Frontal cortex (tissue), 4 donors: ENCODE measurements around the gene FAM124A. TPM values are rescaled to one million over a fixed set of nuclear protein-coding genes. Genes with fewer than 3 reads are reported as not detected.

Experiments used
- DNase-seq, 2 donors: peaks; one replicate each; pipeline ENCODE4 v3.0.0; 2012; ENCODE audit warnings: low spot score in 2 of 2
- FAIRE-seq: peaks from 2 replicates; lab custom pipeline; 2012; peaks lifted over from hg19 to GRCh38; lab: Jason Lieb, UNC
- small RNA-seq: library from RNA; depleted of rRNA; stranded (forward); fragments of <200 nt; gene quantifications from one replicate; pipeline ENCODE3, GENCODE V24; 2014
- total RNA-seq: library from RNA; depleted of rRNA; stranded (reverse); fragments of >200 nt; gene quantifications from one replicate; pipeline ENCODE4 v1.2.3, GENCODE V29; 2014
- donor health status: control.
- donor health status: control.
- donor health status: control.

Gene FAM124A
- total RNA-seq, 1 donor from 2014 or later, result 8.6 TPM

DNA sequence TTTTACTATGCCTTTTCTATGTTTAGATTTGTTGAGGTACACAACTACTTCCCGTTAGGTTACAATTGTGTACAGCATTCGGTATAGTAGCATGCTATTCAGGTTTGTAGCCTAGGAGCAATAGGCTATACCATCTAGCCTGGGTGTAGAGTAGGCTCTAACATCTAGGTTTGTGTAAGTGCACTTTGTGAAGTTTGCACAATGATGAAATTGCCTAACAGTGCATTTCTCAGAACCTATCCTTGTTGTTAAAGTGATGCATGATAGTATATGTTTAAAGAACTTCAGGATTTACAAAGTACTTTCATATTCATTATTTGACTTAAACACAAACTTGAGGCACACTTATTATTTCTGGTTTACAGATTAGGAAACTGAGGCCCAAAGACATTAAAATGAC, 105.8 kb downstream of the FAM124A start:
- FAIRE-seq (no peak), DNase-seq (no peak)

DNA sequence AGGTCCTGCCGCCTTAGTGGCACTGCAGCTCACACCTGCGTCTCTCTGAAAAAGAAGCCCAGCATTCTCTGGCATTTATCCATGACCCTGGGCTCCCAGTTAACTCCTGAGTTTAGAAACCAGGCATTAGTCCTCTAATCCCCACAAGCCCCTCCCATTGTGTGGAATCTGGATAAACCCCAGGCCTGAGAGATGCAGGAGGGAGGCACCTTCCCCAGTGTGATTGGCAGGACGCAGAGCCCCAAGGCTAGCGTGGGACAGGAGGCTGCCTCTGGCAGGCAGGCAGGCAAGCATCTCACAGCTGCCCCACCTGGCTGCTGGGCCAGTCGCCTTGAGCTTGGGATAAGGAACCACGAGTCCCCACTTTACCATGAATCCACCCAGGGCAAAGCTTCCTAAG, 106.3 kb downstream of the FAM124A start:
- DNase-seq (no peak), FAIRE-seq (no peak)

DNA sequence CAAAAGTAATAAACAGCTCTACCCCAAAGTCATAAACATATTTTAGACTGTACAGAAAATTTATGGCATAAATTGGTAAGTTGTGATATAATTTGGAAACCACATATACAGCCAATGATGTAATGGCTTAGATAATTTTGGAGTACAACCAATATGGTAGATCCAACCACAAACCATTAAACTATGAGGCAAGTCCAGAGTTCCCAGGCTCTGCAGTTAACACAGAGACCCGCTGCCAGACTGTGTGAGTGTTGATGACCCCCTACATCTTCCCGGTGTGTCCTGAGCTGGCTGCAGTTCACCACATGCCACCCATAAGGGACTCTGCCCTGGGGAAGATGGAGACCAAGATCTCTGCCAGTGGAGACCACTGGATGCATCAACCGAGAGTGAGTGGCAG, 107.4 kb downstream of the FAM124A start:
- no peak for FAIRE-seq
- DNase-seq, result no peak

DNA sequence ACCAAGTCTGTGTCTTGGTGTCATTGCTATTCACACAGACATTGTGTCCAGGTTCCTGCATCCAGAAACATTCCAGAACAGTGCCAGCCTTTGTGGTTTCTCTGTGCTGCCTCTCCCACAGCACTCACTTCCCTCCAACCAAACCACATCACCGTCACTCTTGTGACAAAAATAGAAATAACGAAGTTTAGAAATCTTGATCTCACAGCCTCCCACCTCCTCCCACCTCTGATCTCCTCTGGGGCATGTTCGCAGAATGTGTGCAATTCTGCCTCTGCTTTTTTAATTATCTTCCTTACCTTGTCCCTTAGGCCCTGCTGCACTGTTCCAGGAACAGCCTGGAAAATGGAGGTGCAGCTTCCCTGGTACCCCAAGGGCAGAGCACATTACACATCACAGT, 108.6 kb downstream of the FAM124A start:
- no peak for DNase-seq
- no peak for FAIRE-seq

DNA sequence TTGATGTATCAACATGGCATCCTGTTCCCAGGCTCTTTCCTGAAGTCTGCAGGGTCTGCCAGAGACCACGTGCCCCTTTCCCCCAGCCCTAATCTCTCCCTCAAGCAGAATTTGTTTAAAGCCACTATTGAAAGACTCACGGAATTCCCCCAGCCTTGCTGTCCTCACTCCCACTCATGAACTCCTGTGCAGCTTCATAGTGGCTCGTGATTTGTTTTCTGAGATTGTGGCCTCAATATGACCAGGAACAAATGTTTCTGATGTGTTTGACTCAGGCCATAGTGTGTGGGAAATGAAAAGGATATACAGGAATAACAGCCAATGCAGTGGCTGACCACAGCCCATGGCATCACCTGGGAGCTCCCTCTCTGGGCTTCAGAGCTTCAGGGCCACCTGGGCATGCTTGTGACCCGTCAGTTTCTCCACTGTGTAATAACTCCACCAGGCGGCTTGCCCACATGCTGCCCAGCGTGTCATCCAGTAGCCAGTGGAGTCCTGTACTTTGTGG, 109.2 kb downstream of the FAM124A start:
- FAIRE-seq, result no peak
- DNase-seq, result no peak

DNA sequence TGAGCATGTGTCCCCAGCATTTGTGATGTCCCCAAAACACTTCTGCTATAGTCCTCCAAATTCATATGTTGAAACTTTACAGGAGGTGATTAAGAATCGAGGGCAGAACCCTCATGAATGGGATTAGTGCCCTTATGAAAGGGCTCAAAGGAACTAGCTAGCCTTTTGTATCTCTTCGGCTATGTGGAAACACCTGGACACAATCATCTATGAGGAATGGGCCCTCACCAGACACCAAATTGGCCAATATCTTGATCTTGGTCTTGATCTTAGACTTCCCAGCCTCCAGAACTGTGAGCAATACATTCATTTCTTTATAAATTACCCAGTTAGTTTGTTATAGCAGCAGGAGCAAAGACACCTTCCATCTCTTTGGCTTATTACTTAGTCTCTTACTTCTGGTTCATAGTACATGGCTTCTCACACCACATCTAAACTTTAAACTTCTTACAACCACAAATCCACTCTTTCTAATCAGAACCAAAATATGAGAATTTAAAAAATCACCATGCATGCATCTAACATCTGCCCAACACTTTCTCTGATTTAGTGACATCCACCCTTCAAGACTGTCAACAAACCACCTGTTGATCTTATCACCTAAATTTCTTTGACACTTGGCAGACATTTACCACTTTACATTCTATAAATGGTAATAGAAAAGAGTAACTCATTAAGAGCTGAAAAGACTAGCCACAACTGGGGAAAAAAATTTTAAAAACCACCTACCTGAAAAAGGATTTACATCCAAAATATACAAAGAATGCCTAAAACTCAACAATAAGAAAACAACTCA, 110.6 kb downstream of the FAM124A start:
- FAIRE-seq (no peak), DNase-seq (no peak)

DNA sequence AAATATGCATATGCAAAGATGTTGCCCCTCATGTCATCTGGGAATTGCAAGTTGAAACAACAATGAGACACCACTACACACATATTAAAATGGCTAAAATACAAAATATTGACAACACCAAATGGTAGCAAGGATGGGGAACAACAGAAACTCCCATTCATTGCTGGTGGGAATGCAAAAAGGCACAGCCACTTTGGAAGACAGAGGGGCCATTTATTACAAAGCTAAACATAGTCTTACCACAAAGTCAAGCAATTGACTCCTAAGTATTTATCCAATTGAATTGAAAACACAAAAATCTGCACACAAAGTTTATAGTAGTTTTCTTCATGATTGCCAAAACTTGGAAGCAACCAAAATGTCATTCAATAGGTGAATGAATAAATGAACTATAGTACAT, 111.2 kb downstream of the FAM124A start:
- FAIRE-seq, result no peak
- DNase-seq, result no peak

DNA sequence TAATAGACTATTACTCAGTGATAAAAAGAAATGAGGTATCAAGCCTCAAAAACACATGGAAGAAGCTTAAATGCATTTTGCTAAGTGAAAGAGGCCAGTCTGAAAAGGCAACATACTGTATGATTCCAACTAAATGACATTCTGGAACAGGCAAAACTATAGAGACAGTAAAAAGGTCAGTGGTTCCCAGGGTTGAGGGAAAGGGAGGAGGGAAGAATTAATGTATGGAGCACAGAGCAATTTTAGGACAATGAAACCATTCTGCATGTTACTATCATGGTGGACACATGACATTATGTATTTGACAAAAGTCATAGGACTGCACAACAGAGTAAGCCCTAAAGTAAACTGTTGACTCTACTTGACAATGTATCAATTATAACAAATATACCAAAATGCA, 111.6 kb downstream of the FAM124A start:
- no peak for DNase-seq
- no peak for FAIRE-seq

Small RNA genes within 50 kb of the gene (small RNA-seq; reads per million reads assigned to genes)
- gene PRELID3BP2, result not detected

Other genes starting within 250 kb of the FAM124A start
- under 0.01 TPM for gene C13orf42, start 111.1 kb upstream of the FAM124A start, total RNA-seq
- 0.41 TPM for gene SERPINE3, start 117.3 kb downstream of the FAM124A start, total RNA-seq
- 39.9 TPM for gene INTS6, start 230.6 kb downstream of the FAM124A start, total RNA-seq